ENCODE results near the gene VMAC.

VMAC gene

DNA sequence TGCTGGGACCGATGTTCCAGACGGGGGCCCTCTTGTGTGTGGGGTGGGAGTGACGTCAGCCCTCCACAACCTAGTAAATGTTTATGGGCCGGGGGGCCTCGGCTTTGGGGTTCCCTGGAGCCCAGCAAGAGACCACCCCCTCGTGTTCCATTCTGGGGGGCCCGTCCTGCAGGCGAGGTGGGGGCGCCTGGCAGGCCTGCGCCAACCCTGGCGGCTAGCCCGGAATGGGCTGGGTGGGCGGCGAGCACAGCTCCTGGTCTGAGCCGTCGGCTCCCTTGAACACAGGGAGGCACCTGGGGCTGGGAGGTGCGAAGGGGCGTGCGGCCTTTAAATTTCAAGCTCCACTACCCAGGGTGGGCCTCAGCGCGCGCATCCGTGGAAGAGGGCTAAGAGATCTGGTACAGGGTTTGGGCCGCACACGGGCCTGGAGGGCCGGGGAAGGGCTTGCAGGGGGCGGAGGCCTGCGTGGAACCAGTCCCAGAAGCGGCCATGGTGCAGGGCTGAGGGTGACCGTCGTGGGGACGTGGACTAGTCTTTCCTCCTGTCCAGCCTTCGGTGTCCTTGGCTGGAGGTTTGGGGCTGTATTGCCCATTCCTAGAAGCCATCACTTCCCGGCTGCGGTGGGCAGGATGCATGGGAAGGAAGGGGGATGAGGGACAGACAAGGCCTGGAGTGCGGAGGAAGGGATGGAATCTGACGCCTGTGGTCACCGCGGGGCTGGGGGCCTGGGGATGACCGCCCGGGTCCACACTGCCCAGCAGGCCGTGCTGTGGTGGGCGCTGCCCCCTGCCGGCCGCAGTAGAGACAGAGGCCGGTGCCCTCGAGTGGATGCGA, 12.5 kb upstream of the VMAC start:
- in situ Hi-C loops (cut with HindIII; ENCODE audit: low pct_unique_long_range_greater_than_20kb, low sequenced_read_pairs) = no loop called here
- no peak for TF ChIP-seq JUND (IDR thresholded peaks at IDR 0.05; ENCODE audit: low read depth)
- DNase-seq (ENCODE audit: low read depth in 1 of 2, low spot score in 1 of 2) = no peak

DNA sequence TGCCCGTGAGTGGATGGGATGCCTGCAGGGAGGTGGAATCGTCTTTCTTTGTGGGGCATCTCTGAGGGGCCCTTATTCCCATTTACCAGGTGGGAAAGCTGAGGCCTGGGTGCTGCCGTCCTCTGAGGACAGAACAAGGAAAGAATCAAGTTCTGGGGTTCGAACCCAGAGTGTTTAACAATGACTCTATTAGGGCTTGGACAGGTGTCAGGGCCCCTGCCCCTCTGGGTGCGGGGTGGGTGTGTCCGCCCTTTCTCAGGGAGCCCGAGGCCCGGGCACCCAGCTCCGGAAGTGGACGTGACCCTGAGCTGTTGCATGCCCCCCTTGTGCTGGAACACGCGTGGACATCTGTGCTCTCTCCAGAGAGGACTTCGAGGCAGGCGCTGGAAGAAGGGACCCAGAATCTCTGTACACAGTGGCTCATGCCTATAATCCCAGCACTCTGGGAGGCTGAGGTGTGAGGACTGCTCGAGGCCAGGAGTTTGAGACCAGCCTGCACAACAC, 11.8 kb upstream of the VMAC start:
- in situ Hi-C loops (cut with HindIII; ENCODE audit: low pct_unique_long_range_greater_than_20kb, low sequenced_read_pairs) = no loop called here
- no peak for TF ChIP-seq JUND (IDR thresholded peaks at IDR 0.05; ENCODE audit: low read depth)
- no peak for DNase-seq (ENCODE audit: low read depth in 1 of 2, low spot score in 1 of 2)

- no peak for DNase-seq (ENCODE audit: low read depth in 1 of 2, low spot score in 1 of 2)
- in situ Hi-C loops (cut with HindIII; ENCODE audit: low pct_unique_long_range_greater_than_20kb, low sequenced_read_pairs) = no loop called here
- TF ChIP-seq JUND (IDR thresholded peaks at IDR 0.05; ENCODE audit: low read depth) = no peak
These were observed 11.3 kb upstream of the VMAC start for GRCh38 chr19:5893296-5893903.

GRCh38 chr19:5893907-5894703, 10.6 kb upstream of the VMAC start:
- TF ChIP-seq JUND (IDR thresholded peaks at IDR 0.05; ENCODE audit: low read depth) = no peak
- DNase-seq (ENCODE audit: low read depth in 1 of 2, low spot score in 1 of 2) = no peak
- in situ Hi-C loops (cut with HindIII; ENCODE audit: low pct_unique_long_range_greater_than_20kb, low sequenced_read_pairs) = no loop called here

- DNase-seq (ENCODE audit: low read depth in 1 of 2, low spot score in 1 of 2) = no peak
- TF ChIP-seq JUND (IDR thresholded peaks at IDR 0.05; ENCODE audit: low read depth) = no peak
- in situ Hi-C loops (cut with HindIII; ENCODE audit: low pct_unique_long_range_greater_than_20kb, low sequenced_read_pairs) = no loop called here
These were observed 9.8 kb upstream of the VMAC start for GRCh38 chr19:5894704-5895349.

DNA sequence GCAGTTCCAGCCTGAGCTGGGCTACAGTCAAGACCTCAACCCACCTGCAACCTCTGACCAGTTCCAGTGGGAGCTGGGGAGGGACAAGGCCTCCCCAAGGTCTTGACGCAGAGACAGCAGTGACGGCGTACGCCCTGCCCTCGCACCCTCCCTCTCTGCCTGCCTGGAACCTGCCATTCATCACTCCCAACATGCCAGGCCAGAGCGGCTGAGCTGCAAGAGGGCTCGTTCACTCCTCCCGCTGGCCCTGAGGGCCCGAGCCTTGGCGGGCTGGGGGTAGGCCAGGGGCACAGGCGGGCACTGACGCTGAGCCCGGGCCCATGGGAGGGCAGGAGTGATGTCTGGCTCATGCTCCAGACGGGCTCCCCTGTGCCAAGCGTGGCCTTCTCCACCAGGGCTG, 9.3 kb upstream of the VMAC start:
- DNase-seq (ENCODE audit: low read depth in 1 of 2, low spot score in 1 of 2) = no peak
- in situ Hi-C loops (cut with HindIII; ENCODE audit: low pct_unique_long_range_greater_than_20kb, low sequenced_read_pairs) = no loop called here
- TF ChIP-seq JUND (IDR thresholded peaks at IDR 0.05; ENCODE audit: low read depth) = no peak

DNA sequence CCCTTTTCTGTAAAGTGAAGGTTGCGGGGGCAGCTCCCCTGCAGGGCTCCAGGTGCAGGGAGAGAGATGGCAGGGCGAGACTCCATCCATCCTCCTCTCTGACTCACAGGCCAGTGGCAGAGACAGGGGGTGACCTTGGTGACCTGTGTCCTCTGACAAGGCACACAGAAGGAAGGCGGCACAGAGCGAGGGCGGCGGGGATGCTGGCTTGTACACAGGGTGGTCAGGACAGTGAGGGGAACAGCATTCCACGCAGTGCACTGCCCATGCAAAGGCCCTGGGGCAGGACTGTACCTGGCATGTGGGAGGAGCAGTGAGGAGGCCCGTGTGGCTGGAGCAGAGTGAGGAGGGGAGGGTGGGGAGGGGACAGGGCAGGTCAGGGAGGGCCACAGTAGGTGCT, 8.8 kb upstream of the VMAC start:
- in situ Hi-C loops (cut with HindIII; ENCODE audit: low pct_unique_long_range_greater_than_20kb, low sequenced_read_pairs) = no loop called here
- DNase-seq (ENCODE audit: low read depth in 1 of 2, low spot score in 1 of 2) = no peak
- no peak for TF ChIP-seq JUND (IDR thresholded peaks at IDR 0.05; ENCODE audit: low read depth)

- in situ Hi-C loops (cut with HindIII; ENCODE audit: low pct_unique_long_range_greater_than_20kb, low sequenced_read_pairs) = no loop called here
- no peak for TF ChIP-seq JUND (IDR thresholded peaks at IDR 0.05; ENCODE audit: low read depth)
- no peak for DNase-seq (ENCODE audit: low read depth in 1 of 2, low spot score in 1 of 2)
These were observed 8.2 kb upstream of the VMAC start for GRCh38 chr19:5896365-5897076.

GRCh38 chr19:5897189-5897969, 7.3 kb upstream of the VMAC start:
- in situ Hi-C loops (cut with HindIII; ENCODE audit: low pct_unique_long_range_greater_than_20kb, low sequenced_read_pairs) = no loop called here
- no peak for DNase-seq (ENCODE audit: low read depth in 1 of 2, low spot score in 1 of 2)
- no peak for TF ChIP-seq JUND (IDR thresholded peaks at IDR 0.05; ENCODE audit: low read depth)

DNA sequence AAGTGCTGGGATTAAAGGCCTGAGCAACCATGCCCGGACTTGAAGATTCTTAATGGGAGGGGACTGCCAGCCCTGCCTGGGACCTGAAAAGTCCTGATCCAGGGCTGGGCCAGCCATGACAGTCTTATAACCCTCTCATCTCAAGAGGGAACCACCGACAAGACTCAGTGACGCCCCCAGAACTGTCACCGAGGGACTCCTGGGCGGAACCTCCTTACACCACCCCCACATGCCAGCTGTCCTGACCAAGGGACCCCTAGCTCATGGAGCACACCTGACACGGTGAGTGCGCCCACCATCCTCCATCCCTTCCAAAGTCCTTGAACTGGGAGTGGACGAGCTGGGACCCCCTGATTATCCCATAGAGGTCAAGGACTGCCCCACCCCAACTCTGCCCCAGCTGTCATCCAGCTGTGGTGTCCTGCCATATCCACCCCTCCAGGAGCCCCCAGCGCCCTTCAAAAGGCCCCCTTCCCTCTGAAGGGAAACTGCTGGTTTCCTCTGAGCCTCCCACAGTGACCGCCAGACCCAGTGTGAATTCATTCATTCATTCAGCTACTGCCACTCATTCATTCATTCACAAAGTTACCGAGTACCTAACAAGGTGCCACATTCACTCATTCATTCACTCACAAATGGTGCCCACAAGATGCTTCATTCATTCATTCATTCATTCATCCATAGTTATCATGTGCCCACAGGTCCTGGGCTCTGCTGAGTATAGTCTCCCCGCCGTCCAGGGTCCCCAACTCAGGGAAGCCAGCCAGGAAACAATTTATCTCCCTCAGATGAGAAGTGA, 4.7 kb upstream of the VMAC start:
- in situ Hi-C loops (cut with HindIII; ENCODE audit: low pct_unique_long_range_greater_than_20kb, low sequenced_read_pairs) = no loop called here
- no peak for TF ChIP-seq JUND (IDR thresholded peaks at IDR 0.05; ENCODE audit: low read depth)
- no peak for DNase-seq (ENCODE audit: low read depth in 1 of 2, low spot score in 1 of 2)

All from T47D (cell line).